ENCODE measurements around the gene SLC66A2. TPM values are rescaled to one million over a fixed set of nuclear protein-coding genes. Genes with fewer than 3 reads are reported as not detected.
"Not testable (repeated sequence)": the region's sequence is repeated elsewhere in the genome, so short reads cannot be mapped to it uniquely, and the experiment has no call there.

SLC66A2 gene
- total RNA-seq, 1 donor from 2014 or later = 28.1 TPM

- no peak for DNase-seq (ENCODE audit: low read depth)
- no peak for TF ChIP-seq CTCF (conservative IDR thresholded peaks at IDR 0.05; ENCODE audit: low read depth, low read length)
- no peak overlapping the region for H3K4me3 ChIP-seq (ENCODE audit: low read depth, low read length)
Observed at GRCh38 chr18:79882522-79883241, 68.8 kb downstream of the SLC66A2 start.

GRCh38 chr18:79881695-79882094 is 69.8 kb downstream of the SLC66A2 start:
- H3K4me3 ChIP-seq (ENCODE audit: low read depth, low read length) = no peak overlapping the region
- DNase-seq (ENCODE audit: low read depth) = no peak
- TF ChIP-seq CTCF (conservative IDR thresholded peaks at IDR 0.05; ENCODE audit: low read depth, low read length) = no peak

DNA sequence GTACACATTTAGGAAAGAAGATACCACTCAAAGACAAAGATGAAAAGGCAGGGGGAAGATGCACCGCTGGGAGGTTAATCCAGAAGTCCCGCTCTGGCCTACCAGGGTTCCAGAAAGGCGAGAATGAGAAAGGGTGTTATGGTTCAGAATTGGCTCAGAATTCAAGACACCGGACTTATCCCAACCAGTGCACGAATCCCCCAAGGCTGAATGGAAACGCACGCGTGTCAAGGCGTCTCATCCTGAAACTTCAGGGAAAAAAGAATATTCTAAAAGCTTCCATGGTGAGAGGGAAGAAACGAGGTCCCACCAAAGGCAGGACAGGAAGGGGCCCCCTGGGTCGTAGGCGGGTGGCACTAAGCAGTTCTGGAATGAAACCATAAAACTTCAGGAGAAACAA is 71.9 kb downstream of the SLC66A2 start:
- no peak for DNase-seq (ENCODE audit: low read depth)
- TF ChIP-seq CTCF (conservative IDR thresholded peaks at IDR 0.05; ENCODE audit: low read depth, low read length) = no peak

DNA sequence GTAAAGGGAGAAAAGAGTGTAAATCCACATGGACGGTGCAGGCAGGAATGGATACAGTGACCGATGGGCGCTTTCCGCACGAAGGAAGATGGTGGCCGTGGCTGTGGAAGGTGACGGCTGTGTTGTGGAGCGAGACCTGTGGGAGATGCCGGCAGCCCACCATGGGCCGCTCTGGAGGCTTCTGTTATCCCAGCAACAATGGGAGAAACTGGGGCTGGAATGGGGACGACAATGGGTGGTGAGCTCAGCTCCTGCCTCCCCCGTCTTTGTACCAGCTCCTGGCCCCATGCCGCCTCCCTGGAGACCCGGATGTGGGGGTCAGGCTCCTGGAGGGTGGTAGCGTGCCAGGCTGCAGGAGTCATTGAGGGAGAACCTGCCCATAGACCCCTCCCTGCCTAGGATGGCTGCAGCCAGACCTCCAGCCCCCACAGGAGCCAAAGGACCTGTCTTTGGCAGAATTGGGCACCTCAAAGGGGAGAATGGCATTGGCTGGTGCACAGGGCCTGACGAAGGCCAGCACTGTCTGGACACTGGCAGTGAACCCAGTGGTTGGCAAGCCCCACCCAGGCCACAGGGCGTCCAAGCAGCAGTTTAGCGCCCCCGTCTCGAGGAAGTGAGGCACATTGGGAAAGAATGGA is 72.6 kb downstream of the SLC66A2 start:
- no peak overlapping the region for H3K4me3 ChIP-seq (ENCODE audit: low read depth, low read length)
- no peak for TF ChIP-seq CTCF (conservative IDR thresholded peaks at IDR 0.05; ENCODE audit: low read depth, low read length)
- DNase-seq (ENCODE audit: low read depth) = no peak

More for the DNA sequence above, 71.9 kb downstream of the SLC66A2 start:
- H3K4me3 ChIP-seq (ENCODE audit: low read depth, low read length) = no peak overlapping the region

DNA sequence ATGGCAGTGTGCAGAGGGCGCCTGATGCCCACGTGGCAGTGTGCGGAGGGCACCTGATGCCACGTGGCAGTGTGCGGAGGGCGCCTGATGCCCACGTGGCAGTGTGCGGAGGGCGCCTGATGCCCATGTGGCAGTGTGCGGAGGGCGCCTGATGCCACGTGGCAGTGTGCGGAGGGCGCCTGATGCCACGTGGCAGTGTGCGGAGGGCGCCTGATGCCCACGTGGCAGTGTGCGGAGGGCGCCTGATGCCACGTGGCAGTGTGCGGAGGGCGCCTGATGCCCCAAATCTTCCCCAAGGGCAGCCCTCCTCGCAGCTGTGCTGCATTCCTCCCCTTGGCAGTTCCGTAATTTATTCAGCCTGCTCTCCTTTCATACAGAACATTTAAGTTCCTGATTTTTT is 73.2 kb downstream of the SLC66A2 start:
- not testable (repeated sequence) for DNase-seq (ENCODE audit: low read depth)

GRCh38 chr18:79877163-79878091 is 74.0 kb downstream of the SLC66A2 start:
- DNase-seq (ENCODE audit: low read depth) = no peak
- TF ChIP-seq CTCF (conservative IDR thresholded peaks at IDR 0.05; ENCODE audit: low read depth, low read length) = no peak

More for the DNA sequence above, 73.2 kb downstream of the SLC66A2 start:
- H3K4me3 ChIP-seq (ENCODE audit: low read depth, low read length) = not testable (repeated sequence)

DNA sequence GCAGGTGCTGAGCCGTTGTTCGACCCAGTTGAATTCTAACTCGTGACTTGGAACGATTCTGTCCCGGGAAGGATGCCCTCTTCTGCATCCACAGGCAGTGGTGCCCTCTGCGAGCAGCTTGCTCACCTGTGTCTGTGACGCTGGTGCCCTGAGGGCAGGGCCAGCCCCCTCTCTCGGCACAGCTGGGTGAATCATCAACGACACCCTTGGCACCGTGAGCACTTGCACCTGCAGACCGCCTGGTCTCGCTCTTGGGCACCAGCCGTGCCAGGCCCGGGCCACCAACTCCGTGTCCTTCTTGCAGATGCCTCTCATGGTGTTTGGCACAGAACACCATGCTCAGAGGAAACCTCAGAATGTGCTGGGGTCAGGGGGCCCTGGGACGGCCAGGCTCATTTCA is 75.0 kb downstream of the SLC66A2 start:
- no peak for TF ChIP-seq CTCF (conservative IDR thresholded peaks at IDR 0.05; ENCODE audit: low read depth, low read length)
- DNase-seq (ENCODE audit: low read depth) = no peak
- no peak overlapping the region for H3K4me3 ChIP-seq (ENCODE audit: low read depth, low read length)

More at GRCh38 chr18:79877163-79878091, 74.0 kb downstream of the SLC66A2 start:
- H3K4me3 ChIP-seq (ENCODE audit: low read depth, low read length) = no peak overlapping the region

Data from epithelial cell of proximal tubule (primary cell).